ENCODE results near the gene ZNF420.

DNA sequence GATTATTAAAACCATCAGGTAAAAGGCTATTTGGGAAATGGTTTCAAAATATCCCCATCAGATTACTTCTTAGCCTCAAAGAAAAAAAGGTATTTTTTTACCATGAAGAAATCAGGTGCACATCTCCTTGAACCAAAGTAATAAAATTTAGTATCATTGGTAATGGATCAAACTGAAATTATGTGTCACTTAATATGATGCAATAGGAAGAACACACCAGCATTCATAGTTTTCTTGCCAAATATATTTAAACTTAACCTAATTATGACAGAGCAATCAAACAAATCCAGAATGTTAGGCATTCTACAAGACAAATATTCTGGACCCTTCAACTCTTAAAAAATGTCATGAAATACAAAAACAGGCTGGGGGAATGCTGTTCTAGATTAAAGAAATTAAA lies 4.1 kb upstream of the ZNF420 start:
- TF ChIP-seq, protein P1, sequence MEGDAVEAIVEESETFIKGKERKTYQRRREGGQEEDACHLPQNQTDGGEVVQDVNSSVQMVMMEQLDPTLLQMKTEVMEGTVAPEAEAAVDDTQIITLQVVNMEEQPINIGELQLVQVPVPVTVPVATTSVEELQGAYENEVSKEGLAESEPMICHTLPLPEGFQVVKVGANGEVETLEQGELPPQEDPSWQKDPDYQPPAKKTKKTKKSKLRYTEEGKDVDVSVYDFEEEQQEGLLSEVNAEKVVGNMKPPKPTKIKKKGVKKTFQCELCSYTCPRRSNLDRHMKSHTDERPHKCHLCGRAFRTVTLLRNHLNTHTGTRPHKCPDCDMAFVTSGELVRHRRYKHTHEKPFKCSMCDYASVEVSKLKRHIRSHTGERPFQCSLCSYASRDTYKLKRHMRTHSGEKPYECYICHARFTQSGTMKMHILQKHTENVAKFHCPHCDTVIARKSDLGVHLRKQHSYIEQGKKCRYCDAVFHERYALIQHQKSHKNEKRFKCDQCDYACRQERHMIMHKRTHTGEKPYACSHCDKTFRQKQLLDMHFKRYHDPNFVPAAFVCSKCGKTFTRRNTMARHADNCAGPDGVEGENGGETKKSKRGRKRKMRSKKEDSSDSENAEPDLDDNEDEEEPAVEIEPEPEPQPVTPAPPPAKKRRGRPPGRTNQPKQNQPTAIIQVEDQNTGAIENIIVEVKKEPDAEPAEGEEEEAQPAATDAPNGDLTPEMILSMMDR (IDR thresholded peaks at IDR 0.05; ENCODE audit: low read depth, low read length, missing input control): no peak
- TF ChIP-seq JUND (IDR thresholded peaks at IDR 0.05) (no peak), FOXA1 (IDR thresholded peaks at IDR 0.05) (no peak), SP1 (IDR thresholded peaks at IDR 0.05) (no peak), GABPA (IDR thresholded peaks at IDR 0.05 in 1 of 2, conservative IDR thresholded peaks at IDR 0.05 in 1 of 2) (no peak), TAF1 (conservative IDR thresholded peaks at IDR 0.05) (no peak), RXRA (IDR thresholded peaks at IDR 0.05) (no peak), RAD21 (IDR thresholded peaks at IDR 0.05) (no peak)
- TF ChIP-seq, protein P2, sequence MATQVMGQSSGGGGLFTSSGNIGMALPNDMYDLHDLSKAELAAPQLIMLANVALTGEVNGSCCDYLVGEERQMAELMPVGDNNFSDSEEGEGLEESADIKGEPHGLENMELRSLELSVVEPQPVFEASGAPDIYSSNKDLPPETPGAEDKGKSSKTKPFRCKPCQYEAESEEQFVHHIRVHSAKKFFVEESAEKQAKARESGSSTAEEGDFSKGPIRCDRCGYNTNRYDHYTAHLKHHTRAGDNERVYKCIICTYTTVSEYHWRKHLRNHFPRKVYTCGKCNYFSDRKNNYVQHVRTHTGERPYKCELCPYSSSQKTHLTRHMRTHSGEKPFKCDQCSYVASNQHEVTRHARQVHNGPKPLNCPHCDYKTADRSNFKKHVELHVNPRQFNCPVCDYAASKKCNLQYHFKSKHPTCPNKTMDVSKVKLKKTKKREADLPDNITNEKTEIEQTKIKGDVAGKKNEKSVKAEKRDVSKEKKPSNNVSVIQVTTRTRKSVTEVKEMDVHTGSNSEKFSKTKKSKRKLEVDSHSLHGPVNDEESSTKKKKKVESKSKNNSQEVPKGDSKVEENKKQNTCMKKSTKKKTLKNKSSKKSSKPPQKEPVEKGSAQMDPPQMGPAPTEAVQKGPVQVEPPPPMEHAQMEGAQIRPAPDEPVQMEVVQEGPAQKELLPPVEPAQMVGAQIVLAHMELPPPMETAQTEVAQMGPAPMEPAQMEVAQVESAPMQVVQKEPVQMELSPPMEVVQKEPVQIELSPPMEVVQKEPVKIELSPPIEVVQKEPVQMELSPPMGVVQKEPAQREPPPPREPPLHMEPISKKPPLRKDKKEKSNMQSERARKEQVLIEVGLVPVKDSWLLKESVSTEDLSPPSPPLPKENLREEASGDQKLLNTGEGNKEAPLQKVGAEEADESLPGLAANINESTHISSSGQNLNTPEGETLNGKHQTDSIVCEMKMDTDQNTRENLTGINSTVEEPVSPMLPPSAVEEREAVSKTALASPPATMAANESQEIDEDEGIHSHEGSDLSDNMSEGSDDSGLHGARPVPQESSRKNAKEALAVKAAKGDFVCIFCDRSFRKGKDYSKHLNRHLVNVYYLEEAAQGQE (IDR thresholded peaks at IDR 0.05): no peak
- TF ChIP-seq, protein P3, sequence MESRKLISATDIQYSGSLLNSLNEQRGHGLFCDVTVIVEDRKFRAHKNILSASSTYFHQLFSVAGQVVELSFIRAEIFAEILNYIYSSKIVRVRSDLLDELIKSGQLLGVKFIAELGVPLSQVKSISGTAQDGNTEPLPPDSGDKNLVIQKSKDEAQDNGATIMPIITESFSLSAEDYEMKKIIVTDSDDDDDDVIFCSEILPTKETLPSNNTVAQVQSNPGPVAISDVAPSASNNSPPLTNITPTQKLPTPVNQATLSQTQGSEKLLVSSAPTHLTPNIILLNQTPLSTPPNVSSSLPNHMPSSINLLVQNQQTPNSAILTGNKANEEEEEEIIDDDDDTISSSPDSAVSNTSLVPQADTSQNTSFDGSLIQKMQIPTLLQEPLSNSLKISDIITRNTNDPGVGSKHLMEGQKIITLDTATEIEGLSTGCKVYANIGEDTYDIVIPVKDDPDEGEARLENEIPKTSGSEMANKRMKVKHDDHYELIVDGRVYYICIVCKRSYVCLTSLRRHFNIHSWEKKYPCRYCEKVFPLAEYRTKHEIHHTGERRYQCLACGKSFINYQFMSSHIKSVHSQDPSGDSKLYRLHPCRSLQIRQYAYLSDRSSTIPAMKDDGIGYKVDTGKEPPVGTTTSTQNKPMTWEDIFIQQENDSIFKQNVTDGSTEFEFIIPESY (IDR thresholded peaks at IDR 0.05): no peak

Measured in liver (tissue), 3 donors.